ENCODE data around the gene AKAP6.

The AKAP6 gene

DNA sequence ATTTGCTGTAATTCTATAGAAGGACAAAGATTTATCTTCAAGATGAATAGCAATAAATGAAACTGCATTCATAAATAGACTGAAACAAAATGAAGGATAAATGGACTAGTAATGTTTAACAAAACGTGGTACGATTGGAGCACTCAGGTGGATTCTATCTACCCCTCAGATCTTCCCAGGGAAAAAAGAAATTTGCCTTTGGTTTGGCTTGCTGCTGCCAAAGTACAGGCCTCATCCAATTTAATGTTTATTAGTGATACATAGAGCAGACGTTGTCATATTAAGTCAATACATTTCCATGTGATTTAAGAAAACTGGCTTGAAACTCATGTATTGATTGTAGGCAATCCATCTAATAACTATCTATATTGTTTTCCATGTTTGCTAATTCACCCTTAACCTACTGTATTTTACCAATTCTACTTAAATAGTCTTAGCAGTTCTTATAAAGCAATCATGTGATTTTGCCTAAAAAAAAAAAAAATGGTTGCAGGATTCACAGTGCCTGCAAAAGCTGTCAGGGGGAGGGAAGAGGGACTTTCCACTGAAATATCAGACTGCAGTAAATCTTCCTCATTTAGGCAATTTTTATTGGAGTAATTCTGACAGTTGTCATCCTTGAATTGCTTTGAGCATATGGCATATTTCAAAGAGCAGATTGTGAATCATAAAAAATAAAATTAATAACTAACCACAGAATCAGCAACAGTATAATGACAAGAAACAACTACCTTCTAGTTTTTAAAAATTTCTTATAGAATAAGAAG lies 367.4 kb downstream of the AKAP6 start:
- H3K9me3 ChIP-seq (ENCODE audit: control insufficient read depth, low read length) = no peaks in the 10 kb centered on the region
- no peak overlapping the region for H3K4me3 ChIP-seq (ENCODE audit: insufficient read depth, low read depth, low read length, poor library complexity, severe bottlenecking)
- no peak for DNase-seq
- H3K27me3 ChIP-seq (replicated peaks; ENCODE audit: control insufficient read depth, insufficient read depth, low read length, poor library complexity, severe bottlenecking) = no peaks in the 10 kb centered on the region
- no peaks in the 10 kb centered on the region for H3K36me3 ChIP-seq (ENCODE audit: control insufficient read depth, insufficient read depth, low read length)
- no peaks in the 10 kb centered on the region for H3K4me1 ChIP-seq (ENCODE audit: control insufficient read depth, insufficient read depth, low read length, poor library complexity, severe bottlenecking)
- H3K27ac ChIP-seq (ENCODE audit: insufficient read depth, low read length, poor library complexity, severe bottlenecking) = no peak overlapping the region

DNA sequence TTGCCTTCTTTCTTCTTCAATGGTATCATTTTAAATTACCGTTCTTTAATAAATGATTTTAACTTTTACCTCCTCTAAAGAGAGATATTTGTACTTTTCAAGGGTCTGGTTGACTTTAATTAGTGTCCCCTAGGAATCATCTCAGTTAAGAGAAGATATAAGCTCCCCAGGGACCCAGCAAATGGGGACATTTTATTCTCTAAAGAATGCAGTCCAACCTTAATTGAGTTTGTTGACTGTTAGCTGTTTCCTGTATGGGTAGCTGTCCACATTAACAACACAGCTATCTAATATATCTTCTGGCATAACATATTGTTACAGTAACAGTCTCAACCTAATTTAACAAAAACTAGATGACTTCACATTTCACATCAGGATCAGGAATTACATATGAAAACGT lies 368.0 kb downstream of the AKAP6 start:
- Histone ChIP-seq H3K27me3 (replicated peaks; ENCODE audit: control insufficient read depth, insufficient read depth, low read length, poor library complexity, severe bottlenecking) (no peaks in the 10 kb centered on the region), H3K9me3 (ENCODE audit: control insufficient read depth, low read length) (no peaks in the 10 kb centered on the region), H3K4me3 (ENCODE audit: insufficient read depth, low read depth, low read length, poor library complexity, severe bottlenecking) (no peak overlapping the region), H3K4me1 (ENCODE audit: control insufficient read depth, insufficient read depth, low read length, poor library complexity, severe bottlenecking) (no peaks in the 10 kb centered on the region), H3K36me3 (ENCODE audit: control insufficient read depth, insufficient read depth, low read length) (no peaks in the 10 kb centered on the region), H3K27ac (ENCODE audit: insufficient read depth, low read length, poor library complexity, severe bottlenecking) (no peak overlapping the region)
- DNase-seq = no peak

DNA sequence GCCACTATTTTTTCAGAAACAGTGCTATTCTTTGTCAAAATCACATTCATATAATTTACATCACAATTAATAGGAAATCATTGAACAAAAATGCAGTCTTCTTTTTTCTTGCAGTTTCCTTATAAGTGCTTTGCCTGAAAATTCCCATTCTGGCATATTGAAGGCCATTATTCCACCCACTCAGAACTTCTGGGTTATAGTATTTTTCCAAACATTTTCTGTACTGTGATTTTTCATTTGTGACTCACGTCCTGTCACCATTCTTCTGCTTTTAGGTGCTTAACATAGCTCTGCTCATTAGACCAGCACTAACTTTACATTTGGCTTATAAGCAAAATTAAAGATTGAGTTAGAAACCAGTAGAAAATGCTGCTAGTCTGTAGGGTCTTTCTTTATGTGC lies 368.6 kb downstream of the AKAP6 start:
- Histone ChIP-seq H3K27me3 (replicated peaks; ENCODE audit: control insufficient read depth, insufficient read depth, low read length, poor library complexity, severe bottlenecking) (no peaks in the 10 kb centered on the region), H3K4me1 (ENCODE audit: control insufficient read depth, insufficient read depth, low read length, poor library complexity, severe bottlenecking) (no peaks in the 10 kb centered on the region), H3K9me3 (ENCODE audit: control insufficient read depth, low read length) (no peaks in the 10 kb centered on the region), H3K36me3 (ENCODE audit: control insufficient read depth, insufficient read depth, low read length) (no peaks in the 10 kb centered on the region), H3K27ac (ENCODE audit: insufficient read depth, low read length, poor library complexity, severe bottlenecking) (no peak overlapping the region), H3K4me3 (ENCODE audit: insufficient read depth, low read depth, low read length, poor library complexity, severe bottlenecking) (no peak overlapping the region)
- DNase-seq = no peak

DNA sequence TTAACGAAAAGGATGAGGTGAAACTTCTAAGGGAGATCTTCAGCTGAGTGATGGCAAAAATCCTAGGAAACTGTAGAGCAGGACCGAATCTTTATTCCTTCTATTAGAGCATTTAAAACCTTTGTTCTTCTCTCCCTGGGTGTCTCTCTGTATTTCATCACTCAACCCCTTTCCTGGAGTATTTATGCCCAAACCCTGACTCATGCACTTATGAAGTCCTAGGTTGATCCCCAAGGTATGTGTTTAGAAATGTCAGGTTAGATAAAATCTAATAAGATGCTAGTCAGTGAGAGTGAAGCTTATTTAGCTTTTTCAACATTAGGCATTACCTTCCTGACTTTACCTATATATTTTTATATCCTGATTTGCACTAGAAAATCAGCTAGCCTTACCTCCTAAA lies 369.7 kb downstream of the AKAP6 start:
- no peak for DNase-seq
- no peaks in the 10 kb centered on the region for H3K36me3 ChIP-seq (ENCODE audit: control insufficient read depth, insufficient read depth, low read length)

DNA sequence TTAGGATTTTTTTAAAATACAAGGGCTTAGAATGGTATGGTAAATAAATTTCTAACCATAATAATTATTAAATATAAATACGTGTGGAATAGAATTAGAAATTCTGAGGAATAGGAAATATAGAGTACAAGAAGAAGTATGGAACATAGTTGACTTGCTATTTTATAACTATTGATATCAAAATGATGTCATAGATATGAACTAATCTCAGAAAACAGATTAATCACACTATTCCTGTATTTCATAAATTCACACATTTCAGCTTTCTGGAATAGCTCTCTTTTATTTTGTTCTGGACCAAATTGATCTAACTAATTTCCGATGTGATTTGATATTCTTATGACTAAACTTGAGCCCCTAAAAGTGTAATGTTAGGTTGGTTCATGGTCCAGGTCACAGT lies 372.4 kb downstream of the AKAP6 start:
- H3K4me1 ChIP-seq (ENCODE audit: control insufficient read depth, insufficient read depth, low read length, poor library complexity, severe bottlenecking) = no peaks in the 10 kb centered on the region
- no peak overlapping the region for H3K27ac ChIP-seq (ENCODE audit: insufficient read depth, low read length, poor library complexity, severe bottlenecking)
- H3K27me3 ChIP-seq (replicated peaks; ENCODE audit: control insufficient read depth, insufficient read depth, low read length, poor library complexity, severe bottlenecking) = no peaks in the 10 kb centered on the region
- no peak overlapping the region for H3K4me3 ChIP-seq (ENCODE audit: insufficient read depth, low read depth, low read length, poor library complexity, severe bottlenecking)
- no peaks in the 10 kb centered on the region for H3K9me3 ChIP-seq (ENCODE audit: control insufficient read depth, low read length)
- no peaks in the 10 kb centered on the region for H3K36me3 ChIP-seq (ENCODE audit: control insufficient read depth, insufficient read depth, low read length)
- DNase-seq = no peak

More for the DNA sequence above, 369.7 kb downstream of the AKAP6 start:
- H3K27me3 ChIP-seq (replicated peaks; ENCODE audit: control insufficient read depth, insufficient read depth, low read length, poor library complexity, severe bottlenecking) = no peaks in the 10 kb centered on the region
- no peak overlapping the region for H3K4me3 ChIP-seq (ENCODE audit: insufficient read depth, low read depth, low read length, poor library complexity, severe bottlenecking)
- H3K4me1 ChIP-seq (ENCODE audit: control insufficient read depth, insufficient read depth, low read length, poor library complexity, severe bottlenecking) = no peaks in the 10 kb centered on the region
- no peaks in the 10 kb centered on the region for H3K9me3 ChIP-seq (ENCODE audit: control insufficient read depth, low read length)
- no peak overlapping the region for H3K27ac ChIP-seq (ENCODE audit: insufficient read depth, low read length, poor library complexity, severe bottlenecking)

DNA sequence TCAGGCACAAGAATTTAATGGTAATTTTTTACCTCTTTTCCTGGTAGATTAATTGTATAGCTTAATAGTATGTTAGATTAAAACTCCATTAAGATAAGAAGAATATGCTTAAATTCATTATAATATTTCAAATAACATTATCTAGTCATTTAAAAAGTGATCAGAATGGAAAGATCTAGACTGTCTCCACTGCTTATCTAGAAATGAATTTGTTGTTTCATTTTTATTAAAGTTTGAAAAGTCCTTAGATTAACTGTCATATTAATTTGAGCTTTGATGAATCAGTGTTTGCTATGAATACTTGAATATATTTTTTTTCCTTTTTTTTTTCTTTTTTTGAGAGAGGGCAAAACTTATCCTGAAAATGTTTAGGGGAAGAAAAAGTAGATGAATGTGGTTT lies 373.0 kb downstream of the AKAP6 start:
- H3K4me3 ChIP-seq (ENCODE audit: insufficient read depth, low read depth, low read length, poor library complexity, severe bottlenecking) = no peak overlapping the region
- DNase-seq = no peak
- H3K27ac ChIP-seq (ENCODE audit: insufficient read depth, low read length, poor library complexity, severe bottlenecking) = no peak overlapping the region
- no peaks in the 10 kb centered on the region for H3K4me1 ChIP-seq (ENCODE audit: control insufficient read depth, insufficient read depth, low read length, poor library complexity, severe bottlenecking)
- H3K36me3 ChIP-seq (ENCODE audit: control insufficient read depth, insufficient read depth, low read length) = no peaks in the 10 kb centered on the region
- no peaks in the 10 kb centered on the region for H3K9me3 ChIP-seq (ENCODE audit: control insufficient read depth, low read length)
- no peaks in the 10 kb centered on the region for H3K27me3 ChIP-seq (replicated peaks; ENCODE audit: control insufficient read depth, insufficient read depth, low read length, poor library complexity, severe bottlenecking)

DNA sequence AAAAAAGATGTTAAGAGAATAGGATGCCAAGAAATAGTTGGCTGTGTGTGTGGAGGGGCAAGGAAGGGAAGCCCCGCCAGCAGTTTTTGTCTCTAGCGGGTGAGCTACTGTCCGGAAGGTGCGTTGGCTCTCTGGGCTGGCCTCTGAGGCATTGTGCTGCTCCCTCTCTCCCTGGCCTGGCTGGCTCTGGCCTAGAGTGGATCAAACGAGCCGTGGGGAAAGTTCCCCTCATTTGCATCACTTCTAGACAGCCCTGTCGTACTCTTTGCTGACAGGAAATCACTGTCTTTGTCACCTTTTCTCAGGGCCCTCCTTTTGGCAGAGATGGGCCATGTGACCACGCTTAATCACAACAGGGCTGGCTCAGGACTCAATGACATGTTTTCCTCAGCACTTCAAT lies 373.5 kb downstream of the AKAP6 start:
- DNase-seq = peak in 2 of 3 donors; percentile 0 to 4
- Histone ChIP-seq H3K4me3 (ENCODE audit: insufficient read depth, low read depth, low read length, poor library complexity, severe bottlenecking) (no peak overlapping the region), H3K4me1 (ENCODE audit: control insufficient read depth, insufficient read depth, low read length, poor library complexity, severe bottlenecking) (no peaks in the 10 kb centered on the region), H3K27ac (ENCODE audit: insufficient read depth, low read length, poor library complexity, severe bottlenecking) (no peak overlapping the region), H3K27me3 (replicated peaks; ENCODE audit: control insufficient read depth, insufficient read depth, low read length, poor library complexity, severe bottlenecking) (no peaks in the 10 kb centered on the region), H3K36me3 (ENCODE audit: control insufficient read depth, insufficient read depth, low read length) (no peaks in the 10 kb centered on the region), H3K9me3 (ENCODE audit: control insufficient read depth, low read length) (no peaks in the 10 kb centered on the region)

DNA sequence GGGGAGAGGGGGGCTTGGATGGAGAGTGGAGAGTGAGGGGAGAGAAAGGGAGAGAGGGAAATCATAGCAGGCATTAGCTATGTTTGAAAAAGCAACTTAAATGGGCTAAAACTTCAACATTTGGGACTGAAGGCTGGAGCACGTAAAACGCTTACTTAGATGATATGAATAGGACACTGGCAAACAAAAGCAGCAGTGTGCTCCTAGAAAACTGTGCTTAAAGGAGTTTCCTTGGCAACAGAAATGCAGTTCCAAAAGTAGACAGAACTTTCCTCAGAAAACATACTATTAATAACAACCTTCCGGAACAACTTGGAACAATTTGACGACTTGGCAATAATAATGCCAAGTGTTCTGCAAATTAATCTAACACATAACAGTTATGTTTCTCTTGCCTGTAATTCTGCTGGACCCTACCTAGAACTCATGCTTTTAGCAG lies 374.1 kb downstream of the AKAP6 start:
- no peak for DNase-seq
- Histone ChIP-seq H3K27ac (ENCODE audit: insufficient read depth, low read length, poor library complexity, severe bottlenecking) (no peak overlapping the region), H3K4me3 (ENCODE audit: insufficient read depth, low read depth, low read length, poor library complexity, severe bottlenecking) (no peak overlapping the region), H3K36me3 (ENCODE audit: control insufficient read depth, insufficient read depth, low read length) (no peaks in the 10 kb centered on the region), H3K4me1 (ENCODE audit: control insufficient read depth, insufficient read depth, low read length, poor library complexity, severe bottlenecking) (no peaks in the 10 kb centered on the region), H3K27me3 (replicated peaks; ENCODE audit: control insufficient read depth, insufficient read depth, low read length, poor library complexity, severe bottlenecking) (no peaks in the 10 kb centered on the region), H3K9me3 (ENCODE audit: control insufficient read depth, low read length) (no peaks in the 10 kb centered on the region)

DNA sequence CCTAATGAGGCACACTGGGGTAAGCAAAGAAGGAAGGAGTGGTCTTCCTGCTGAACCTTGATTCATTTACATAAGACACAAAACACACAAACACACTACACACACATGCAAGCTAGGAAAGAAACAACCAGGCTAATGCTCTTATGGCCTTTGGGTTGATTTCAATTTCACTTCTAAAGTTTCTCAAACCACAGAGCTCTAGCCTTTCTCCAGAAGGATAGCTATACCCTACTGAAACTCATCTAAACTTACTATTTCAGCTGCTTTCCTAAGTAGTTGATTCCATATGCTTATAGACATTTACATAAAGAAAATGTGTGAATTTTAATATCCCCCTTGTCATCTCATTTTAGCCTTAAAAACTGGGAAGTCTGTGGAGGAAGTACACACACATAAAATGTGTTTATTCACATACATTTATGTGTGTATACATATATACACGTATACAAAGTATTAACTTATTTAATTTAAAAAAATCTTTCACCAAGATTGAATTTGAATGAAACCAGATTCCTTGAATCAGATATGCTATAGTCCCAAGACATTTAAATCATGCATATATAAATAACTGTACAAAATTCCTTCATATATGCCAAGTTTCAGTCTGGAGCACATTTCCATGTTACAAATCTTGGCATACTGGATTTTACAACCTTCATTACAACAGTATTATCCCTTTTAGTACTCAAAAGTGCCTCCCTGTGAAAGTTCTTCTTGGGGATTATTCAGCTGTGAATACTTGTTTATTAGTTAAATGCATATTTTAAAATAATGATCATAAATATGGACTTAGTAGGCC lies 377.8 kb downstream of the AKAP6 start:
- Histone ChIP-seq H3K27me3 (replicated peaks; ENCODE audit: control insufficient read depth, insufficient read depth, low read length, poor library complexity, severe bottlenecking) (no peaks in the 10 kb centered on the region), H3K4me1 (ENCODE audit: control insufficient read depth, insufficient read depth, low read length, poor library complexity, severe bottlenecking) (no peaks in the 10 kb centered on the region), H3K9me3 (ENCODE audit: control insufficient read depth, low read length) (no peaks in the 10 kb centered on the region), H3K4me3 (ENCODE audit: insufficient read depth, low read depth, low read length, poor library complexity, severe bottlenecking) (no peak overlapping the region), H3K36me3 (ENCODE audit: control insufficient read depth, insufficient read depth, low read length) (no peaks in the 10 kb centered on the region), H3K27ac (ENCODE audit: insufficient read depth, low read length, poor library complexity, severe bottlenecking) (no peak overlapping the region)
- DNase-seq = no peak

Measured in effector memory CD4-positive, alpha-beta T cell (primary cell).